Fibroblast of lung (primary cell): ENCODE data around the gene OVCH1. TPM values are rescaled to one million over a fixed set of nuclear protein-coding genes. Genes with fewer than 3 reads are reported as not detected.

Experiments
- DNase-seq, 2 donors: peaks; one replicate each; pipeline versions ENCODE4 v3.0.0 to v3.0.0-alpha.2; 2010; ENCODE audit warnings: low read depth in 2 of 2
- H2AFZ ChIP-seq: 2 replicates; pipeline ENCODE4 v1.5.1; 2012; ENCODE audit warnings: low read length, control low read depth, inconsistent platforms
- H3K27ac ChIP-seq: 2 replicates; pipeline ENCODE4 v1.5.1; 2011; ENCODE audit warnings: low read length, control low read depth; ENCODE audit not compliant: insufficient read depth
- H3K27me3 ChIP-seq: 2 replicates; pipeline ENCODE4 v1.5.1; 2011; ENCODE audit warnings: mild to moderate bottlenecking, low read length; ENCODE audit not compliant: control insufficient read depth, insufficient read depth
- H3K36me3 ChIP-seq: 2 replicates; pipeline ENCODE4 v1.5.1; 2011; ENCODE audit warnings: low read length; ENCODE audit not compliant: control insufficient read depth, insufficient read depth
- H3K4me1 ChIP-seq: 2 replicates; pipeline ENCODE4 v1.5.1; 2011; ENCODE audit warnings: low read length; ENCODE audit not compliant: control insufficient read depth, insufficient read depth; ENCODE audit errors: extremely low read depth
- H3K4me2 ChIP-seq: 2 replicates; pipeline ENCODE4 v1.5.1; 2011; ENCODE audit warnings: low read length, control low read depth; ENCODE audit not compliant: insufficient read depth; ENCODE audit errors: extremely low read depth
- H3K4me3 ChIP-seq, 4 experiments: fragments of 200-600 bp in 1 of 4; sonication (generic) in 1 of 4; replicated peaks in 1 of 4; 2 replicates each; pipeline ENCODE4 v1.5.1; 2011 to 2016; ENCODE audit warnings: low read length in 4 of 4, low read depth in 3 of 4, mild to moderate bottlenecking in 3 of 4, control low read depth in 2 of 4, inconsistent platforms in 1 of 4, mixed read lengths in 1 of 4; ENCODE audit not compliant: insufficient read depth in 1 of 4; ENCODE audit errors: control extremely low read depth in 1 of 4
- H3K79me2 ChIP-seq: 2 replicates; pipeline ENCODE4 v1.5.1; 2012; ENCODE audit warnings: mild to moderate bottlenecking, low read length, inconsistent platforms; ENCODE audit not compliant: control insufficient read depth, insufficient read depth
- H3K9ac ChIP-seq: 2 replicates; pipeline ENCODE4 v1.5.1; 2011; ENCODE audit warnings: mild to moderate bottlenecking, low read length, control low read depth; ENCODE audit not compliant: insufficient read depth
- H3K9me3 ChIP-seq: 2 replicates; pipeline ENCODE4 v1.5.1; 2012; ENCODE audit warnings: low read depth, low read length; ENCODE audit not compliant: control insufficient read depth, insufficient read depth
- H4K20me1 ChIP-seq: 2 replicates; pipeline ENCODE4 v1.5.1; 2011; ENCODE audit warnings: low read length; ENCODE audit not compliant: control insufficient read depth, insufficient read depth; ENCODE audit errors: extremely low read depth
- CTCF ChIP-seq, 2 donors: IDR thresholded peaks in 1 of 2; conservative IDR thresholded peaks in 1 of 2; 1 replicate in 1 of 2; 2 replicates in 1 of 2; pipeline ENCODE4 v1.5.1; 2011 to 2012; ENCODE audit warnings: low read length in 2 of 2, control low read depth in 1 of 2, inconsistent platforms in 1 of 2, low read depth in 1 of 2, mild to moderate bottlenecking in 1 of 2
- EZH2 ChIP-seq: IDR thresholded peaks from 2 replicates; pipeline ENCODE4 v1.5.1; 2012; ENCODE audit warnings: low read length, control low read depth, mild to moderate bottlenecking; ENCODE audit errors: missing control alignments
- polyA plus RNA-seq, 2 donors: library from polyadenylated mRNA; depleted of rRNA in 1 of 2; stranded (reverse) in 1 of 2; unstranded in 1 of 2; fragments of >200 nt; gene quantifications; 2 replicates each; pipeline ENCODE4 v1.2.1, GENCODE V29; 2011 to 2012; ENCODE audit warnings: missing spikeins in 1 of 2
- total RNA-seq: library from RNA; depleted of rRNA; stranded (reverse); fragments of >200 nt; gene quantifications from 2 replicates; pipeline ENCODE4 v1.2.1, GENCODE V29; 2014

The OVCH1 gene
- total and polyA plus RNA-seq, 2 donors (not counting 1 experiment from before 2014, with no cell fraction given), result 0.06 to 1.2 TPM

GRCh38 chr12:29517264-29517663 lies 19.8 kb upstream of the OVCH1 start:
- no peak for DNase-seq
- H3K27me3 ChIP-seq, result no peaks in the 10 kb centered on the region
- H3K9ac ChIP-seq, result no peak overlapping the region
- no peak overlapping the region for H2AFZ ChIP-seq
- no peak for TF ChIP-seq CTCF (conservative IDR thresholded peaks at IDR 0.05 in 1 of 2, IDR thresholded peaks at IDR 0.05 in 1 of 2; ENCODE audit: low read depth in 1 of 2, low read length in 2 of 2)
- TF ChIP-seq EZH2, result no peak
- H3K36me3 ChIP-seq, result no peaks in the 10 kb centered on the region
- H4K20me1 ChIP-seq, result no peaks in the 10 kb centered on the region
- no peaks in the 10 kb centered on the region for H3K4me1 ChIP-seq
- H3K4me3 ChIP-seq, result no peak overlapping the region
- no peaks in the 10 kb centered on the region for H3K79me2 ChIP-seq
- H3K27ac ChIP-seq, result no peak overlapping the region
- H3K4me2 ChIP-seq, result no peak overlapping the region
- H3K9me3 ChIP-seq, result no peaks in the 10 kb centered on the region

DNA sequence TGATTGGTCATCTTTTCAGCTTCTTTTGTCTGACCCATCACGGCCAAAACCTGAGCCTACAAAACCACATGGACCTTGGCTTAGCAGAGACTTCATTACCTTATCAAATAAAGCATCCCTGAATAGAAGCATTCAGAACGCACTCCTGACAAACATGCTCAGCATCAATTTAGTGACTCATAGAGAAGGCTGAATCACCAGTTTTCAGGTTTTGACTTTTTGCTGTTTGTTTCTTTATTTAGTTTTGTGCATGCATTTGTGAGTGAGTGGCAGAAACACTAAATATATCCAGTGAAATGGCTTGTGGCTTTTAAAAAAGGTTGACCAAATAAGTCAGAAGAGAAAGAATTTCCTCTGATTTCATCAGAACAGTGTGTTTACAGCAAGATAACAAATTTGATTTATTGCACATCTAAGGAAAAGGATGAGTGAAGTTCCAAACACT lies 19.0 kb upstream of the OVCH1 start:
- Histone ChIP-seq H3K4me2 (no peak overlapping the region), H4K20me1 (no peaks in the 10 kb centered on the region), H3K4me1 (no peaks in the 10 kb centered on the region), H3K9ac (no peak overlapping the region), H3K36me3 (no peaks in the 10 kb centered on the region), H3K9me3 (no peaks in the 10 kb centered on the region), H3K27ac (no peak overlapping the region), H3K4me3 (no peak overlapping the region), H3K27me3 (no peaks in the 10 kb centered on the region), H3K79me2 (no peaks in the 10 kb centered on the region), H2AFZ (no peak overlapping the region)
- peak; percentile 74 to 86 for DNase-seq
- TF ChIP-seq EZH2, result no peak

DNA sequence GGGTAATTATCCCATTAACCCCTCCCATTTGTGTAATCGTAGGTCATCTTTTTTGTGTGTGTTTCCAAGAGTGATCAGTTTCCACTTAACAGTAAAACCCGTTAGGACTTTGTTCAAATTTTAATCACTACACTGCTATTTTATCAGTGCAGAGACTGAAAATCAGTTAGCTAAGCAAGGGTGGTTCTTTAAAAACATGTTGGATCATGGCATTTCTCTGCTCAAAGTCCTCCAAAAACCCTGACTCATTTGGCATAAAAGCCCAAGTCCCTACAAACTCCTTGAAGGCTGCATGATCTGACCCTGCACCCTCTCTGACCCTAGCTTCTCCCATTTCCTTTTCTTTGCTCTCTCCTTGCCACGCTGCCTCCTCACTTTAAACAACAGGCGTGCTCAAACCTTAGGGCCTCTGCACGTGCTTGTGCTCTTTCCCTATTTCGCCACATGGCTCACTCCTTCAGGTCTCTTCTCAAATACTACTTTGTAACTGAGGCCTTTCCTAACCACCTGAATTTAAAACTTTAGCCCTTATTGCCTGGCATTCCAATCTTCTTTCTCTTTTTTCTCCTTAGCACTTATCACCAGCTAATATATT lies 13.2 kb upstream of the OVCH1 start:
- no peaks in the 10 kb centered on the region for H3K79me2 ChIP-seq
- H3K4me2 ChIP-seq, result no peak overlapping the region
- H2AFZ ChIP-seq, result no peak overlapping the region
- no peak overlapping the region for H3K9ac ChIP-seq
- no peak for DNase-seq
- H3K36me3 ChIP-seq, result no peaks in the 10 kb centered on the region
- no peak overlapping the region for H3K4me3 ChIP-seq
- TF ChIP-seq EZH2 (no peak), CTCF (conservative IDR thresholded peaks at IDR 0.05 in 1 of 2, IDR thresholded peaks at IDR 0.05 in 1 of 2; ENCODE audit: low read depth in 1 of 2, low read length in 2 of 2) (no peak)
- no peaks in the 10 kb centered on the region for H3K27me3 ChIP-seq
- H3K4me1 ChIP-seq, result no peaks in the 10 kb centered on the region
- no peaks in the 10 kb centered on the region for H3K9me3 ChIP-seq
- no peak overlapping the region for H3K27ac ChIP-seq
- no peaks in the 10 kb centered on the region for H4K20me1 ChIP-seq
